ENCODE results near the gene C3orf80.
"Not testable (repeated sequence)": the region's sequence is repeated elsewhere in the genome, so short reads cannot be mapped to it uniquely, and the experiment has no call there.

C3orf80 gene

GRCh38 chr3:160213191-160213590 is 12.0 kb upstream of the C3orf80 start:
- DNase-seq (ENCODE audit: low read depth in 2 of 2): no peak

GRCh38 chr3:160217675-160218074 is 7.5 kb upstream of the C3orf80 start:
- DNase-seq (ENCODE audit: low read depth in 2 of 2): no peak

DNA sequence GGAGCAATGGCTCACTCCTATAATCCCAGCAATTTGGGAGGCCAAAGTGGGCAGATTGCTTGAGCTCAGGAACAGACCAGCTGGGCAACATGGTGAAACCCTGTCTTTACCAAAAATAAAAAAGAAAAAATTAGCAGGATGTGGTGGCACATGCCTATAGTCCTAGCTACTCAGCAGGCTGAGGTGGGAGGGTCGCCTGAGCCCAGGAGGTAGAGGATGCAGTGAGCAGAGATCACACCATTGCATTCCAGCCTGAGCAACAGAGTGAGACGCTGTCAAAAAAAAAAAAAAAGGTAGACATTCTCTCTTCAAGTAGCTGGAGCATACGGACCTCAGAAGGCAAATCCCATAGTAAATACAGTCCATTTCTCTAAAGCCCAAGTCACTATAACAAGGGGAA is 7.1 kb upstream of the C3orf80 start:
- no peak for DNase-seq (ENCODE audit: low read depth in 2 of 2)

DNA sequence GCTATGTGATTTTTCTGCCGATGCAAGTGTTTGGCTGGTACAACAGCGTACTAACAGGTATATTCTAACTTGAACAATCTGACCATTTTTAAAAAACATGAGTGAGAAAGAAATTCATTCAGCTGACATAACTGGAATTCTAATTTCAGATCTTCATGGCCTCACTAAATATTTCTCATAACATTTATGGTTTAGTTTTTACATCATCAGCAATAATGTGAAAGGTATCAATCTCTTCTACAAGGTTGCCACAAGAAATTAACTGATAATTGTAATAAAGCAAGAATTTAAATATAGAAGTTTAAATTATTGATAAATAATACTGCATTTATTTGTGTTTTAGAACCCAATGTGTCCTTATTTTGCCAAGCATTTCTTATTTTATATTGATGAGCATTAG is 5.2 kb upstream of the C3orf80 start:
- no peak for DNase-seq (ENCODE audit: low read depth in 2 of 2)

DNA sequence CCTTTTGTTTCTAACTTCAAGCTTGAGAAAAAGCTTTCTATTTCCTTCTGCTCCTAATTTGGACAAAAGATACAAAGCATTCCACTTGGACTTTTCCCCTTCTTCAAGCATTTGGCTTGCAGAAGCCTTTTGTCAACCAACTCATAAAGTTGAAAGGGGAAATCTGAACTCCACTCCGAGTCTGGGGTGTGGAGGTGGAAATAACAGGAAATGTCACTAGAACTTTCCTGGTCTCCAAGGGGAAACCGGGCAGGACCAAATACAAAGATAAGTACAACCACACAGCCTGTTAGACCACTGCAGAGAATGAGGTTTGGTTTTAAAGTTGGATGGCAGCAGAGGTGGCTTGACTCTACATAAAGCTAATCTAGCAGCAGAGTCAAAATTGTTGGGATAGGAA is 4.2 kb upstream of the C3orf80 start:
- no peak for DNase-seq (ENCODE audit: low read depth in 2 of 2)

- no peak for DNase-seq (ENCODE audit: low read depth in 2 of 2)
Observed at GRCh38 chr3:160224256-160224655, 966 bp upstream of the C3orf80 start.

DNA sequence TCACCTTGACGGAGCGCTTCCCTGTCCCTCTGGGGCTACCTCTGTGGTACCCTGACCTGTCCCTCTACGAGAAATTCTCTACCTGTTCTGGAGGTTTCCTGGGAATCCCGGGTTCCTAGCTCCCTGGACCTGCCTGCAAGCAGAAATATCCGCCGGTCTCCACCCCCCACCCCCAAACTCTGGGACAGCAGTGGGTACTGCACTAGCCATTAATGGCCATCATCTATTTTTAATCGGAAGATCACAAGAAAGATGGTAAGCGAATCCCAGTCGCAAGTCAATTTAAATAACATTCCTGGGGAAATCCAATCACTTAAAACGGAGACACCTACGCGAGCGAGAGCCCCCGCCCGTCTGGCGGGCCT is 429 bp upstream of the C3orf80 start:
- no peak for DNase-seq (ENCODE audit: low read depth in 2 of 2)

GRCh38 chr3:160226026-160226907 is 1.0 kb downstream of the C3orf80 start:
- DNase-seq (ENCODE audit: low read depth in 2 of 2): no peak

DNA sequence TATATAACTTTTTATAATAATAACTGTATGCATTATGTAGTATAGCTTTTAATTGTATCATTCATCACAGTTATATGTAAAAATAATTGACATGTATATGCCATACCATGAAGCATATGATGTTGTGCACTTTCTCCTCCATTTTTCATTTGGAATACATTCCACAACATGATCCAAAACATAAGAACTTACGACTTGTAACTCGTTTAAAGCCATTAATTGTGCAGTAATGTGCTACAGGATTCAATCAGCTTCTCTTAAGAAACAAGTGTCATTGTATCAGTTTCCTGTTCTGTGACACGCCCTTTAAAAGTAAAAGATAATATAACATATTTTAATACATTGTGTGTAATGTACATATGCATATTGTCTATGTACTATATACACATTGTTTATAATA is 2.2 kb downstream of the C3orf80 start:
- DNase-seq (ENCODE audit: low read depth in 2 of 2): no peak

DNA sequence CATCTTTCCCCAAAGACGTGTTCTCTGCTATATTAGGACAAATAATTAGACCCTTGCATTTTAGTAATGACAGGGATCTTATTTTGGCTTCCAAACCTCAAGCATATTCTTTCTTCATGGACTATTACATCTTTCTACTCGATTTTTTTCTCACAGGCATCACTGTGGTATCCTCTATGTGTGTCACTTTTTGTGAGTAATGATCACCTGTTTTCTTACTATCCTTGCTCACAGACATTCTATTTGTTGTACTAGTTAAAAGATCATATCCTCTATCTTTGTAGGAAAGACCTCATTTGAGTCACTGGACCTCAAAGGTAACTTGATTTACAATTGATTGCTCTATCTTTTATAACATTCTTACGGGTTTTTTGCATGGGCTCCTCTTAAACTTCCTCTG is 6.8 kb downstream of the C3orf80 start:
- DNase-seq (ENCODE audit: low read depth in 2 of 2): no peak

GRCh38 chr3:160240719-160241118 is 15.5 kb downstream of the C3orf80 start:
- not testable (repeated sequence) for DNase-seq (ENCODE audit: low read depth in 2 of 2)

- DNase-seq (ENCODE audit: low read depth in 2 of 2): no peak
Observed at GRCh38 chr3:160245261-160245800, 20.1 kb downstream of the C3orf80 start.

DNA sequence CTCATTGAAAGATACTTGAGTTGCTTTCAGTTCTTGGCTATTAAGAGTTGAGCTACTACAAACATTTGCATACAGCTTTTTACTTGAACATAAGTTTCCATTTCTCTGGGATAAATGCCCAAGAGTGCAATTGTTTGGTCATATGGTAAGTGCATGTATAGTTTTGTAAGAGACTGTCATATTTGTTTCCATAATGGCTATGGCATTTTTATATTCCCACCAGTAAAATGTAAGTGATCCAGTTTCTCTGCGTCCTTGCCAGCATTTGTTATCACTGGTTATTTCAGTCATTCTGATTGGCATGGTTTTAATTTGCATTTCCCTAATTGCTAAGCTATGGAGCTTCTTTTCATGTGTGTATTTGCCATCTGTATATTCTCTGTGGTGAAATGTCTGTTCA is 22.5 kb downstream of the C3orf80 start:
- no peak for DNase-seq (ENCODE audit: low read depth in 2 of 2)

GRCh38 chr3:160253298-160253697 is 28.1 kb downstream of the C3orf80 start:
- no peak for DNase-seq (ENCODE audit: low read depth in 2 of 2)

GRCh38 chr3:160257606-160258005 is 32.4 kb downstream of the C3orf80 start:
- no peak for DNase-seq (ENCODE audit: low read depth in 2 of 2)

DNA sequence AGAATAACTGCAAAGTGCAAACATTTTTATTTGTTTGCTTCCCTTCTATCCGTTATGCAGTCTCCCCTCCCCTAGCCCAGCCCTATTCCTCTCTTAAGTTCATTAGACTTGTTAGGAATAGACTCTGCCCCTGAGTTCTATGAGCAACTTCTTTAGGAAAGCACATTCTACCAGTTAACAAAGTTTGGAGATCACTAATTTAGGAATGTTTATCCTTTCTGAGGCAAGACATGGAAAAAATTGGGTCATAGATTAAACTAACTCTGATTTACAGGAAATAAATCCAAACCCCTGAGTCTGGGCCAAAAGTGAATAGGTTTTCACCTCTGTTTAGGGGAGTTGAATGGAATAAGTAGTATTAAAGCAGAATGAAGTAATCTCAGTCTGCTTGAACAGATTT is 34.4 kb downstream of the C3orf80 start:
- DNase-seq (ENCODE audit: low read depth in 2 of 2): no peak

GRCh38 chr3:160260587-160261270 is 35.5 kb downstream of the C3orf80 start:
- no peak for DNase-seq (ENCODE audit: low read depth in 2 of 2)

DNA sequence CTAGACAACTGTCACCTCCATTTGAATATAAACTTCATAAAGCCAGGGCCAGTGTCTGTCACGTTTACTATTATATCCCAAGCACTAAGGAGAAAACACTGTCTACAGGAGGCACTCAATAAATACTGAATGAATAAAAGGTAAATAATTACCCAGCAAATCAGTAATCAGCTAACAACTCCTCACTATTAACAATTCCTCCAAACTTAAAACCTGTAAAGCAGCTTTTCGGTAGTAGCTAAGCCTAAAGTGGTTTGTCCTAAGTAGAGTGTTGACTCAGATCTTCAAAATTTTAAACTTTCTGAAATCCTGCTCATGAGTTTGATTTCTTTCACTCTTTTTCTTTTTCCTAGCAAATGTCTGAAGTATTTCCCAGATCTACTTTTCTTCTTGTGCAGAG is 39.9 kb downstream of the C3orf80 start:
- no peak for DNase-seq (ENCODE audit: low read depth in 2 of 2)

Measured in stimulated activated CD8-positive, alpha-beta memory T cell treated with anti-CD3 and anti-CD28 coated beads, Interleukin-2, amount 100 ng/mL, for 1 hour (primary cell).